GM19351 (cell line): ENCODE data around the gene CCND1.

ENCODE experiments used
- ATAC-seq: cut with Tn5 transposase; IDR thresholded peaks from one replicate; pipeline ENCODE4 v1.9.1; 2021; ENCODE audit warnings: mild to moderate bottlenecking, moderate library complexity; ENCODE audit not compliant: unreplicated experiment

Gene CCND1

GRCh38 chr11:69640260-69640994, 529 bp upstream of the CCND1 start:
- ATAC-seq: no peak

- no peak for ATAC-seq
Measured at GRCh38 chr11:69641681-69642548, 959 bp downstream of the CCND1 start.

- no peak for ATAC-seq
Measured at GRCh38 chr11:69642549-69642912, 1.6 kb downstream of the CCND1 start.

GRCh38 chr11:69642913-69643632, 2.1 kb downstream of the CCND1 start:
- ATAC-seq: no peak

- no peak for ATAC-seq
Measured at GRCh38 chr11:69643646-69644045, 2.7 kb downstream of the CCND1 start.

- no peak for ATAC-seq
Measured at GRCh38 chr11:69644071-69644961, 3.4 kb downstream of the CCND1 start.

- no peak for ATAC-seq
Measured at GRCh38 chr11:69644962-69645675, 4.2 kb downstream of the CCND1 start.

- no peak for ATAC-seq
Measured at GRCh38 chr11:69645801-69646492, 5.0 kb downstream of the CCND1 start.

GRCh38 chr11:69646493-69647389, 5.8 kb downstream of the CCND1 start:
- ATAC-seq: no peak

- no peak for ATAC-seq
Measured at GRCh38 chr11:69647390-69647748, 6.4 kb downstream of the CCND1 start.

- no peak for ATAC-seq
Measured at GRCh38 chr11:69647761-69648497, 7.0 kb downstream of the CCND1 start.

- no peak for ATAC-seq
Measured at GRCh38 chr11:69648679-69649575, 8.0 kb downstream of the CCND1 start.

GRCh38 chr11:69649576-69649900, 8.6 kb downstream of the CCND1 start:
- no peak for ATAC-seq

GRCh38 chr11:69650081-69650831, 9.3 kb downstream of the CCND1 start:
- ATAC-seq: no peak

- no peak for ATAC-seq
Measured at GRCh38 chr11:69650832-69651344, 9.9 kb downstream of the CCND1 start.
